ENCODE results near the gene OR2AG2.

- TF ChIP-seq CTCF (IDR thresholded peaks at IDR 0.05; ENCODE audit: low read depth, low read length, poor library complexity, severe bottlenecking) (no peak), EZH2phosphoT487 (IDR thresholded peaks at IDR 0.05; ENCODE audit: borderline replicate concordance, low read length) (no peak)
These were observed 22.9 kb upstream of the OR2AG2 start for GRCh38 chr11:6794639-6795038.
